ENCODE measurements around the gene POTEG. TPM values are rescaled to one million over a fixed set of nuclear protein-coding genes. Genes with fewer than 3 reads are reported as not detected.
"Not testable (repeated sequence)": the region's sequence is repeated elsewhere in the genome, so short reads cannot be mapped to it uniquely, and the experiment has no call there.

POTEG gene
- total RNA-seq, 1 donor from 2014 or later, result not detected

DNA sequence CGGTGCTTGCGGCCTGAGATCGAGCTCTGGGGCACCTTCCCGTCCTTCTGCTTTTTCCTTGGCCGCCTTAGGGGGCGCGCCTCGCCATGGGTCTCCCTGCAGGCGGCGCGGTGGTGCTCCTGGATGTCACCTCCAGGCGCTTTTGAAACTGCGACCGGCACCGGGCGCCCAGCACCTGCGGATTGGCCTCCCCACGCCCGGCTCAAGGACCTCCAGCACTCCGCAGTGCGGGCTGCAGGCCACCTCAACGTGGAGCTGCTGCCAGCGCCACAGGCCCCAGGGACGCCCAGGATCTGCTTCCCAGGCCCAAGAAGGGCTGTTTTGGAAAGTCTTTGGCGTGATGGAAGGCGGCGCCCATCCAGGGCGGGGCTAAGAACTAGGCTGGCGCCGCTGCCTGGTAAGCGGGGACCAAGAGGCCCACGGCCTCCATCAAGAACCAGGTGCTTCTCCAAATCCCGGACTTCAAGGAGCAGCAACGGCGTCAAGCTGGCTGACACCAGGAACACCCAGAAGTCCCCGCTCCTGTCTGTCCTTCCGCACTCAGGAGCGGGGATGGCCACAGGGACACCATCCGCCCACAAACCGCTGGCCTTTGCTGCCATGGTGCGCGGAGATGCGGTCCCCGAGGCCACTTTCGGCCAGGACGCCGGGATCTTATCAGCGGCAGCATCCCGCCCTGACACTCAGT is 61.2 kb downstream of the POTEG start:
- DNase-seq, result not testable (repeated sequence)

DNA sequence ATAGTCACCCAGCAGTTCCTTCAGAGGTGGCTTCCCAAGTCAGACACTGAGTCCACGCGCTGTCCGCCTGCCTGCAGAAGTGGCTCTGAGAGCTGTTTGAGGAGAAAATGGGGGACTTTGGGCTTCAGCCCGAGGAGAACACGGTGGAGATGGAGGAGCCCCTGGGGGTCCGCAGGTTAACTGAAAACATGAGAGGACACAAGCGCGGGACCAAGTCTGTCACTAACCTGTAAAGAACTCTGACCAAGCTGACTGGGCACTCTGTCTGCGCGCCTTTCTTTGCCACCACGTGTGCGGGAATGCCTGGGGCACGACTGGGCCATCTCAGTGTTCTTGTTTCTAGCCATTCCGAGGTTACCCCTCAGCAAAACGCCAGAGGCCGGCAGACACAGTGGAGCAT is 62.4 kb downstream of the POTEG start:
- DNase-seq, result not testable (repeated sequence)

DNA sequence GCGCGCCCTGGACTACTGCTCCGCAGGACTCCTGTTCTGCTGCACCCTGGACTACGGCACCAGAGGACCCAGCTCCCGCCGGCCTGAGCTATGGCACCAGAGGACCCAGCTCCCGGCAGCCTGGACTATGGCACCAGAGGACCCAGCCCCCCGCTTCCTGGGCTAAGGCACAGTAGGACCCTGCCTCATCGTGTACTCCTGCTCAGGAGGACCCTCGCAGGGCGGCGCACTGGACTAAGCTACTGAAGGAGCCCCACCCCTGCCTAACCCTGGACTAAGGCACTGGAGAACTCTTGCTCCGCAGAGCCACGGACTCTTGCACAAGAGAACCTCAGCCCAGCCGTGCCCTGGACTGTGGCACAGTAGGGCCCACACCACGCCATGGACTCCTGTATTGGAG is 71.3 kb downstream of the POTEG start:
- DNase-seq, result not testable (repeated sequence)

DNA sequence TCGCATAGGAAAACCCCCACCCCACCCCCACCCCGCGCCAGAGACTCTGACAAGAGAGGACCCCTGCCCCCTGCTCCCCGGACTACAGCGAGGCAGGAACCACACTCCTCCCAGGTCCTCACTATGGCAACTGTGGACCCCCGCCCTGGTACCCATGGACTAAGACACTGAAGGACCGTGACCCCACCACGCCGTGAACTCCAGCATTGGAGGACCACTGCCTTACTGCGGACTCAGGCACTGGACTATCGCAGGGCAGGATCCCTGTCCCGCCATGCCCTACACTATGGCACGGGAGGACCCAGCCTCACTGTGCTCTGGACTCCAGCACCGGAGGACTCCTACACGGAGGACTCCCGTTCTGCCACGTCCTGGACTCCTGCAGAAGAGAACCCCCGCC is 71.8 kb downstream of the POTEG start:
- not testable (repeated sequence) for DNase-seq

DNA sequence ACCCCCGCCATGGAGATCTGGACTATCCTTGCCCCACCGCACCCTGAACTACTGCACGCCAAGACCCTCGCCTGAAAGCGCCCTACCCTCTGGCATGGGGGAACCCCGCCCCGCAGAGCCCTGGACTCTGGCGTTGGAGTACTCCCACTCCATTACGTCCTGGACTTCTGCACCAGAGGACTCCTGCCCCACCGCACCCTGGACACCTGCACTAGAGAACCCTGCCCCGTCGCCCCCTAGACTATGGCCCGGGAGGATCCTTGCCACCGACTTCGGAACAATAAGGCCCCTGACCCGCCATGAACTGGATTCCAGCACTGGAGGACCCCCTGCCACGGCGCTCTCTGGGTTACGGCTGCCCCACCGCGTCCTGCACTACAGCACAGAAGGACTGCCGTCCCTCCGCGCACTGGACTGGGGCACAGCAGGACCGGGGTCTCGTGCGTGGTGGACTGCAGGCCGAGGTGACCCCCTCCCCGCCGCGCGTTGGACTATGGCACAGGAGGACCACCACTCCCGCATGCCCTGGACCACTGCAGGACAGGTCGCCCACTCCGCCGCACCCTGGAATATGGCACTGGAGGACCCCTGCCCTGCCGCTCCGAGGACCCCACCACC is 72.4 kb downstream of the POTEG start:
- not testable (repeated sequence) for DNase-seq

DNA sequence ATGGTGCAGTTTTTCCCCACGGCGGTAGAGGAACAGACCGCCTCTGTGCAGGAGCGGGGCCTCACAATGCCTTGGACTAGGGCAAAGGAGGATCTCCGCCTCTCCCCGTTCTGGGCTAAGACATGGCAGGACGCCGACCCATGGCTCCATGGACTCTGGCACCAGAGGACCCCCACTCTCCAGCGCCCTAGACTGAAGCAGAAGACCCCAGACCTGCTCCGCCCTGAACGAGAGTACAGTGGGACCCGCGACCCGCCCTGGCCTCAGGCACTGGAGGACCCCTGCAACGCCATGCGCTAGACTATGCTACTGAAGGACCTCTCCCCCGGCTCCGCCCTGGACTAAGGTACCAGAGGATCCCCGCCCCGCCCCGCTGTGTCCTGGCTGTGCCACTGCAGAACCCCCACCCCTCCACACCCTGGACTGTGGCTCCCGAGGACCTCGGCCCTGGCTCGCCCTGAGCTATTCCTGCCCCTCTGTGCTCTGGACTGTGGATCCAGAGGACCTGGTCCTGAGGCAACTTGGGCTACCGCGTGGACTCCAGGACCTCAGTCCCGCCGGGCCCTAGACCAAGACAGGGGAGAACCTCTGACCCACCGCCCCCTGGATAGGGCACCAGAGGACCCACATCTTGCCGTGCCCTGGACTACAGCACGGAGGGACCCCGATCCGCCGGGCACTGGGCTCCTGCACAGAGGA is 73.1 kb downstream of the POTEG start:
- DNase-seq, result not testable (repeated sequence)

All from dermis blood vessel endothelial cell (primary cell).